Measurements from ENCODE around the gene MED31.
"Not testable (repeated sequence)": the region's sequence is repeated elsewhere in the genome, so short reads cannot be mapped to it uniquely, and the experiment has no call there.

MED31 gene

GRCh38 chr17:6677158-6677831 is 25.9 kb upstream of the MED31 start:
- DNase-seq (ENCODE audit: low spot score), result no peak

- DNase-seq (ENCODE audit: low spot score), result no peak
Observed at GRCh38 chr17:6676802-6677157, 25.4 kb upstream of the MED31 start.

GRCh38 chr17:6675201-6675825 is 23.9 kb upstream of the MED31 start:
- no peak for DNase-seq (ENCODE audit: low spot score)

- no peak for DNase-seq (ENCODE audit: low spot score)
Observed at GRCh38 chr17:6674586-6674985, 23.2 kb upstream of the MED31 start.

- no peak for DNase-seq (ENCODE audit: low spot score)
Observed at GRCh38 chr17:6671431-6671830, 20.0 kb upstream of the MED31 start.

- DNase-seq (ENCODE audit: low spot score), result no peak
Observed at GRCh38 chr17:6670999-6671398, 19.6 kb upstream of the MED31 start.

- DNase-seq (ENCODE audit: low spot score), result no peak
Observed at GRCh38 chr17:6670571-6670970, 19.2 kb upstream of the MED31 start.

- DNase-seq (ENCODE audit: low spot score), result peak; percentile 89
Observed at GRCh38 chr17:6669479-6670212, 18.2 kb upstream of the MED31 start.

- DNase-seq (ENCODE audit: low spot score), result no peak
Observed at GRCh38 chr17:6668727-6669425, 17.5 kb upstream of the MED31 start.

- DNase-seq (ENCODE audit: low spot score), result no peak
Observed at GRCh38 chr17:6668219-6668618, 16.8 kb upstream of the MED31 start.

- no peak for DNase-seq (ENCODE audit: low spot score)
Observed at GRCh38 chr17:6667516-6667915, 16.1 kb upstream of the MED31 start.

GRCh38 chr17:6666557-6666956 is 15.2 kb upstream of the MED31 start:
- DNase-seq (ENCODE audit: low spot score), result no peak

- peak; percentile 74 for DNase-seq (ENCODE audit: low spot score)
Observed at GRCh38 chr17:6666077-6666521, 14.7 kb upstream of the MED31 start.

GRCh38 chr17:6663200-6663599 is 11.8 kb upstream of the MED31 start:
- not testable (repeated sequence) for DNase-seq (ENCODE audit: low spot score)

GRCh38 chr17:6661464-6661848 is 10.1 kb upstream of the MED31 start:
- DNase-seq (ENCODE audit: low spot score), result no peak

- DNase-seq (ENCODE audit: low spot score), result no peak
Observed at GRCh38 chr17:6660805-6661463, 9.5 kb upstream of the MED31 start.

GRCh38 chr17:6660101-6660500 is 8.7 kb upstream of the MED31 start:
- no peak for DNase-seq (ENCODE audit: low spot score)

- DNase-seq (ENCODE audit: low spot score), result not testable (repeated sequence)
Observed at GRCh38 chr17:6658411-6658810, 7.0 kb upstream of the MED31 start.

- no peak for DNase-seq (ENCODE audit: low spot score)
Observed at GRCh38 chr17:6657633-6658287, 6.4 kb upstream of the MED31 start.

GRCh38 chr17:6656797-6657632 is 5.6 kb upstream of the MED31 start:
- not testable (repeated sequence) for DNase-seq (ENCODE audit: low spot score)
